Hepatocyte (in vitro differentiated cells): ENCODE results near the gene RPS23.

ENCODE experiments used
- EZH2phosphoT487 ChIP-seq: fragments of 200-600 bp; sonication (generic); IDR thresholded peaks from one replicate; pipeline ENCODE4 v1.6.1; 2018; ENCODE audit warnings: antibody characterized with exemption, mild to moderate bottlenecking, low read depth, moderate library complexity; ENCODE audit not compliant: unreplicated experiment, severe bottlenecking
- TF ChIP-seq, protein P1 (sequence below): fragments of 200-600 bp; sonication (generic); IDR thresholded peaks from 2 replicates; pipeline ENCODE4 v1.5.1; 2016; ENCODE audit warnings: antibody characterized with exemption, mild to moderate bottlenecking; ENCODE audit not compliant: poor library complexity

DNA sequence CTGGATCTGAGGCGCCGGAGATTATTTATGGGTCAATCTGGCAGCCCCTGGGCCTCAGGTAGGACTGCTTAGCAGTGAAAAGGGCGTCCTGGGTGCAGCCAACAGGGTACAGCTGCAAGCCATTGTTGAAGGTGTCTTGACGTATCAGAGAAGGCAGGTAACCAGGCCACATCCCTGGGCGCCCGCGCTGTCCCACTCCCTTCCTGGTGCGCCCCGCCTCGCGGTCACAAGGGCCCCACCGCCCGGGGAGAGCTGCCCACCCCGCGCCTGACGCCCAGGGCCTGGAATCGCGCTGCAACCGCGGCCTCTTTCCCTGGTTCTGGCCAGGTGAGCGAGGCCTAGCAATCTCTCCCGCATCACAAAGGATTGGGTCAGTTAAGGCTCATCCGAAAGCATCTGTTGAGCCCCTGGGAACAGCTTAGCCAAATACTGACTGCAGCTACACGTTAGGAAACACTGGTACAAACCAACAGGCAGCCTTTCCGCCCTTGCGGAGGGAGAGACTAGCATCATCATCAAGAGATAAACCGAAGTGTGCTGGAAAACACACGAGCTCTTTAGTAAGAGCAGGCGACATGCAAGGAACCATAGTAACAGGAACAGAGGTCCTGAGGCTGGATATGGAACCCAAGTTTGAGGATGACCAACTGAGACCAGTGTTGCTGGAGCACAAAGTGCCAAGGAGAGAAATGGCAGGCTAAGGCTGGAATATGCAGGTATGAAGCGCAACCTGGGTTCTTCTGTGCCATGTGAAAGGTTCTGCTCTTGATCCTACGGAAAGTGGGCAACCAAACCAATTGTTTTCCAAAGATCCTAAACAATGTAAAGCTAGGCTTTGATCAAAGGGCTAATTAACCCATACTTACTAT, 3.6 kb downstream of the RPS23 start:
- no peak for TF ChIP-seq EZH2phosphoT487
- TF ChIP-seq, protein P1, sequence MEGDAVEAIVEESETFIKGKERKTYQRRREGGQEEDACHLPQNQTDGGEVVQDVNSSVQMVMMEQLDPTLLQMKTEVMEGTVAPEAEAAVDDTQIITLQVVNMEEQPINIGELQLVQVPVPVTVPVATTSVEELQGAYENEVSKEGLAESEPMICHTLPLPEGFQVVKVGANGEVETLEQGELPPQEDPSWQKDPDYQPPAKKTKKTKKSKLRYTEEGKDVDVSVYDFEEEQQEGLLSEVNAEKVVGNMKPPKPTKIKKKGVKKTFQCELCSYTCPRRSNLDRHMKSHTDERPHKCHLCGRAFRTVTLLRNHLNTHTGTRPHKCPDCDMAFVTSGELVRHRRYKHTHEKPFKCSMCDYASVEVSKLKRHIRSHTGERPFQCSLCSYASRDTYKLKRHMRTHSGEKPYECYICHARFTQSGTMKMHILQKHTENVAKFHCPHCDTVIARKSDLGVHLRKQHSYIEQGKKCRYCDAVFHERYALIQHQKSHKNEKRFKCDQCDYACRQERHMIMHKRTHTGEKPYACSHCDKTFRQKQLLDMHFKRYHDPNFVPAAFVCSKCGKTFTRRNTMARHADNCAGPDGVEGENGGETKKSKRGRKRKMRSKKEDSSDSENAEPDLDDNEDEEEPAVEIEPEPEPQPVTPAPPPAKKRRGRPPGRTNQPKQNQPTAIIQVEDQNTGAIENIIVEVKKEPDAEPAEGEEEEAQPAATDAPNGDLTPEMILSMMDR, result no peak
